Loucy (cell line): Measurements from ENCODE around the gene PON1.

ENCODE experiments used
- CTCF ChIP-seq: fragments of 200-600 bp; sonication (generic); conservative IDR thresholded peaks from 2 replicates; pipeline ENCODE4 v1.5.1; 2014; ENCODE audit warnings: mild to moderate bottlenecking, antibody characterized with exemption, low read length
- EZH2phosphoT487 ChIP-seq: fragments of 200-600 bp; IDR thresholded peaks from 2 replicates; pipeline ENCODE4 v1.6.1; 2018; ENCODE audit warnings: antibody characterized with exemption, mild to moderate bottlenecking, moderate library complexity, borderline replicate concordance

GRCh38 chr7:95303013-95303905, 21.1 kb downstream of the PON1 start:
- no peak for TF ChIP-seq CTCF
- no peak for TF ChIP-seq EZH2phosphoT487
